Measurements from ENCODE around the gene SLK. TPM values are rescaled to one million over a fixed set of nuclear protein-coding genes. Genes with fewer than 3 reads are reported as not detected.

SLK gene
- polyA plus RNA-seq, 1 of the 3 experiments (the other 2 are of a cell fraction): 4.0 TPM

DNA sequence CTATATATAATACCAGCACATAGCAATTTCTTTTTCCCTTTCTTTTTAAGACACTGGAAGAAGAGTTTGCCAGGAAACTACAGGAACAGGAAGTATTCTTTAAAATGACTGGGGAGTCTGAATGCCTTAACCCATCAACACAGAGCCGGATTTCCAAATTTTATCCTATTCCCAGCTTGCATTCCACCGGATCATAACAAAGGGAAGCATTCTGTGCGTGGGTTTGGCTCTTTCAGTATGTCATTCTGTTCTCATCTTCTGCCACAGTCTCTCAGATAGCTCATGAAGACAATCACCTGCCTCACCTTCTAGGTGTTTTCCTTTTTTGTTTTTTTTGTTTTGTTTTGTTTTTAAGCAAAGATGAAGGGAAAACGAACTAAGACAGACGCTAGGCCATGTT lies 58.6 kb downstream of the SLK start (continued):
- TF ChIP-seq EZH2phosphoT487 (IDR thresholded peaks at IDR 0.05; ENCODE audit: borderline replicate concordance, low read depth) (no peak), MEF2A (IDR thresholded peaks at IDR 0.05; ENCODE audit: borderline replicate concordance, low read depth) (no peak), TAF1 (IDR thresholded peaks at IDR 0.05; ENCODE audit: borderline replicate concordance, low read depth, low read length) (no peak), SMC3 (IDR thresholded peaks at IDR 0.05; ENCODE audit: low read depth, low read length) (no peak)
- TF ChIP-seq, protein P1, sequence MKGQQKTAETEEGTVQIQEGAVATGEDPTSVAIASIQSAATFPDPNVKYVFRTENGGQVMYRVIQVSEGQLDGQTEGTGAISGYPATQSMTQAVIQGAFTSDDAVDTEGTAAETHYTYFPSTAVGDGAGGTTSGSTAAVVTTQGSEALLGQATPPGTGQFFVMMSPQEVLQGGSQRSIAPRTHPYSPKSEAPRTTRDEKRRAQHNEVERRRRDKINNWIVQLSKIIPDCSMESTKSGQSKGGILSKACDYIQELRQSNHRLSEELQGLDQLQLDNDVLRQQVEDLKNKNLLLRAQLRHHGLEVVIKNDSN (IDR thresholded peaks at IDR 0.05; ENCODE audit: borderline replicate concordance, low read depth): no peak

DNA sequence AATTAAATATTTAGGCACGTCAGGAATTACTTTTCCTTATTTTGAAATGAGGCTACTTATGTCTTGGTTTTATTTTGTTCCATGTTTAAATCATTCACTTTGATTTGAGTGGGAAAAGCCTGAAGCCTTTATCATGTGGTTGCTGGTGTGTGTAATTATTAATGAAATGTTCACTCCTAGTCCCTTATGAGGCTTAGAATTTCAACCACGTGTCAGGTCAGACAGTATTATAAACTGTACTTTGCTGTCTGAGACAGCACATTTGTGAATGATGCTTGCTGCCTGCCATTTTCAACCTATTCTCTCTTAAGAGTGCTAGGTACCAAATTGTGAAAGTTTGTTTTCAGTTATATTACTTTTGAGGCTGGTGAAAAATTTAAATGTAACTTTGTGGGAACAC lies 59.8 kb downstream of the SLK start:
- Histone ChIP-seq H3K27me3 (ENCODE audit: insufficient read depth) (no peaks in the 10 kb centered on the region), H4K20me1 (ENCODE audit: insufficient read depth) (no peaks in the 10 kb centered on the region), H3K27ac (ENCODE audit: low read depth in 2 of 2, low read length in 1 of 2) (no peak overlapping the region), H3K36me3 (replicated peaks in 1 of 2; ENCODE audit: control insufficient read depth in 1 of 2, insufficient read depth in 2 of 2, low read length in 1 of 2) (peaks cover 57 to 63% of the 10 kb centered on the region in 2 experiments), H3K79me2 (ENCODE audit: insufficient read depth) (no peaks in the 10 kb centered on the region), H3K9me3 (no peaks in the 10 kb centered on the region), H3K9me2 (no peaks in the 10 kb centered on the region), H3K4me1 (ENCODE audit: control insufficient read depth in 1 of 2, insufficient read depth in 2 of 2, low read depth in 1 of 2, low read length in 1 of 2) (no peaks in the 10 kb centered on the region; a peak in 1 of 4 replicates), H3K4me3 (ENCODE audit: low read depth in 2 of 2, low read length in 1 of 2) (no peak overlapping the region), H2AFZ (ENCODE audit: low read depth) (no peak overlapping the region), H3K4me2 (no peak overlapping the region), H3K9ac (no peak overlapping the region), H3F3A (replicated peaks; ENCODE audit: insufficient read depth) (peaks cover 7% of the 10 kb centered on the region)
- POLR2A ChIA-PET: no interaction called here
- CTCF ChIA-PET: interaction anchor here (0.7 kb wide), 1 partner anchor 895 kb away, joined by 4 read pairs; no protein-coding TSS in a partner anchor
- TF ChIP-seq REST (IDR thresholded peaks at IDR 0.05; ENCODE audit: low read depth, low read length): no peak
- TF ChIP-seq FOXM1 (IDR thresholded peaks at IDR 0.05; ENCODE audit: low read depth): no peak
- TF ChIP-seq, protein P2, sequence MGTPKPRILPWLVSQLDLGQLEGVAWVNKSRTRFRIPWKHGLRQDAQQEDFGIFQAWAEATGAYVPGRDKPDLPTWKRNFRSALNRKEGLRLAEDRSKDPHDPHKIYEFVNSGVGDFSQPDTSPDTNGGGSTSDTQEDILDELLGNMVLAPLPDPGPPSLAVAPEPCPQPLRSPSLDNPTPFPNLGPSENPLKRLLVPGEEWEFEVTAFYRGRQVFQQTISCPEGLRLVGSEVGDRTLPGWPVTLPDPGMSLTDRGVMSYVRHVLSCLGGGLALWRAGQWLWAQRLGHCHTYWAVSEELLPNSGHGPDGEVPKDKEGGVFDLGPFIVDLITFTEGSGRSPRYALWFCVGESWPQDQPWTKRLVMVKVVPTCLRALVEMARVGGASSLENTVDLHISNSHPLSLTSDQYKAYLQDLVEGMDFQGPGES (IDR thresholded peaks at IDR 0.05; ENCODE audit: low read depth, low read length): no peak
- TF ChIP-seq POLR2AphosphoS5 (IDR thresholded peaks at IDR 0.05; ENCODE audit: low read depth, low read length): no peak
- no peak for TF ChIP-seq RCOR1 (IDR thresholded peaks at IDR 0.05; ENCODE audit: low read length)
- TF ChIP-seq YY1 (IDR thresholded peaks at IDR 0.05; ENCODE audit: low read depth): no peak
- TF ChIP-seq, protein P3, sequence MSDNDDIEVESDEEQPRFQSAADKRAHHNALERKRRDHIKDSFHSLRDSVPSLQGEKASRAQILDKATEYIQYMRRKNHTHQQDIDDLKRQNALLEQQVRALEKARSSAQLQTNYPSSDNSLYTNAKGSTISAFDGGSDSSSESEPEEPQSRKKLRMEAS (IDR thresholded peaks at IDR 0.05; ENCODE audit: low read depth): no peak
- 89% methylated on average over 2 of the region's 2 CpGs for WGBS (ENCODE audit: low lambda C conversion rate)
- no peak for DNase-seq
